ENCODE data around the gene ABCA13. TPM values are rescaled to one million over a fixed set of nuclear protein-coding genes. Genes with fewer than 3 reads are reported as not detected.

The ABCA13 gene
- total RNA-seq, 1 experiment from 2014 or later, result 0.76 TPM

DNA sequence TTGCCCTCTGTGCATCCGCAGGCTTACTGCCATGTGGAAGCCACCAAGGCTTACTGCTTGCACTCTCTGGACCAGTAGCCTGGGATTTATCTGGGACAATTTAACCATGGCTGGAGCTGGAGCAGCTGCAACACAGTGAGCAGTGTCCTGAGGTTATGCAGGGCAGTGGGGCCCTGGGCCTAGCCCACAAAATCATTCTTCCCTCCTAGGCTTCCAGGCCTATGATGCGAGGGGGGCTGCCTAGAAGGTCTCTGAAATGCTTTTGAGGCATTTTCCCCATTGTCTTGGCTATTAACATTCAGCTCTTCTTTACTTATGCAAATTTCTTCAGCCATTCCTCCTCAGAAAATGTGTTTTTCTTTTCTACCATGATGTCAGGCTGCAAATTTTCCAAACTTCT, 439.4 kb downstream of the ABCA13 start:
- TF ChIP-seq, protein P1, sequence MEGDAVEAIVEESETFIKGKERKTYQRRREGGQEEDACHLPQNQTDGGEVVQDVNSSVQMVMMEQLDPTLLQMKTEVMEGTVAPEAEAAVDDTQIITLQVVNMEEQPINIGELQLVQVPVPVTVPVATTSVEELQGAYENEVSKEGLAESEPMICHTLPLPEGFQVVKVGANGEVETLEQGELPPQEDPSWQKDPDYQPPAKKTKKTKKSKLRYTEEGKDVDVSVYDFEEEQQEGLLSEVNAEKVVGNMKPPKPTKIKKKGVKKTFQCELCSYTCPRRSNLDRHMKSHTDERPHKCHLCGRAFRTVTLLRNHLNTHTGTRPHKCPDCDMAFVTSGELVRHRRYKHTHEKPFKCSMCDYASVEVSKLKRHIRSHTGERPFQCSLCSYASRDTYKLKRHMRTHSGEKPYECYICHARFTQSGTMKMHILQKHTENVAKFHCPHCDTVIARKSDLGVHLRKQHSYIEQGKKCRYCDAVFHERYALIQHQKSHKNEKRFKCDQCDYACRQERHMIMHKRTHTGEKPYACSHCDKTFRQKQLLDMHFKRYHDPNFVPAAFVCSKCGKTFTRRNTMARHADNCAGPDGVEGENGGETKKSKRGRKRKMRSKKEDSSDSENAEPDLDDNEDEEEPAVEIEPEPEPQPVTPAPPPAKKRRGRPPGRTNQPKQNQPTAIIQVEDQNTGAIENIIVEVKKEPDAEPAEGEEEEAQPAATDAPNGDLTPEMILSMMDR (conservative IDR thresholded peaks at IDR 0.05), result no peak
- no peak for TF ChIP-seq EZH2 (IDR thresholded peaks at IDR 0.05; ENCODE audit: low read depth)
- Histone ChIP-seq H3K4me3 (no peak overlapping the region), H3K4me1 (replicated peaks; ENCODE audit: insufficient read depth) (no peaks in the 10 kb centered on the region), H3K9me3 (ENCODE audit: insufficient read depth, low read depth) (no peaks in the 10 kb centered on the region), H4K20me1 (ENCODE audit: insufficient read depth) (no peaks in the 10 kb centered on the region), H3K4me2 (no peak overlapping the region), H3F3A (ENCODE audit: insufficient read depth, low read depth) (no peaks in the 10 kb centered on the region), H3K27me3 (ENCODE audit: insufficient read depth, low read depth) (peaks cover 11% of the 10 kb centered on the region), H3K27ac (no peak overlapping the region), H3K36me3 (ENCODE audit: low read depth) (no peaks in the 10 kb centered on the region), H2AFZ (no peak overlapping the region), H3K79me2 (ENCODE audit: low read depth) (no peaks in the 10 kb centered on the region), H3K9me2 (ENCODE audit: insufficient read depth) (no peaks in the 10 kb centered on the region)
- DNase-seq, result no peak
- ChIA-PET POLR2A (ENCODE audit: unreplicated experiment) (no interaction called here), CTCF (no interaction called here)
- no TSS peak for BruUV-seq (replicated peaks)
- intact Hi-C loops (cut with micrococcal nuclease; ENCODE audit: unreplicated experiment), result no loop called here

DNA sequence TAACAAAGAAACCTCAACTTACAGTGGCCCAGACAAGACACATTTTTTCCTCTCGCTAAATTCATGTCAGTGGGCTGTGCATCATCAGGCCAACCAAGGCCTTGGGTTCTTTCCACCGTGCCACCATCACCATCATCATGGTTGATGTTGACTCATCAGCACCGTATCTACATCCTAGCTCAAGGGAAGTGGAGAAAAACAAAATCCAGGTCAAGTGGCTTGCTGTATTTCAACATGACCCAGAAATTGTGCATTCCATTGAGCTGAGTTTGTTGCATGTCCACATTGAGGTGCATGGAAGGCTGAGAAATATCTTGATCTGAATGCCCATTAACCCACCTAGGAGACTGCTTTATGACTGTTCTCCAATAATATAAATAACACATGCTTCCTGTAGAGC, 440.7 kb downstream of the ABCA13 start:
- CTCF ChIA-PET, result no interaction called here
- POLR2A ChIA-PET (ENCODE audit: unreplicated experiment), result no interaction called here
- TF ChIP-seq, protein P1 (conservative IDR thresholded peaks at IDR 0.05), result no peak
- TF ChIP-seq EZH2 (IDR thresholded peaks at IDR 0.05; ENCODE audit: low read depth), result no peak

DNA sequence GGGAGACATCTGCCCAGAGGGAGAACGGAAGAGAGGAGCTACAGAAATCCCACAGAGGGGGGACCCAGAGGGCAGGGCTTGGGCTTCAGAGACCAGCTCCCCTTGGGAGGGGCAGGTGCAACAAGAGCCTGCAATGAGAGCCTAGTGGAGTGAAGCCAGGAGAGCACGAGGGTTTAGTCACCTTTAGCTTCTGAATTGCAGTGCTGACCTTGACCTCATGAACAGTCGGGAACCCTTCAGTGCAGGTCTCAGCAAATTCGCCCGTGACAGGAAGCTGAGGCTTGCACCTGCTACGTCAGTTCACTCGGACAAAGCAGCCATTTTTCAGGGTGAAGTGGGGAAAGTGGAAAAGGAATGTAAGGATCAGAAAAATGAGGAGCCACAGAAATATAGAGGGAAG, 446.2 kb downstream of the ABCA13 start:
- Histone ChIP-seq H2AFZ (no peak overlapping the region), H3K9me3 (ENCODE audit: insufficient read depth, low read depth) (no peaks in the 10 kb centered on the region), H3K36me3 (ENCODE audit: low read depth) (no peaks in the 10 kb centered on the region), H3F3A (ENCODE audit: insufficient read depth, low read depth) (no peaks in the 10 kb centered on the region), H3K9me2 (ENCODE audit: insufficient read depth) (no peaks in the 10 kb centered on the region), H4K20me1 (ENCODE audit: insufficient read depth) (no peaks in the 10 kb centered on the region), H3K4me2 (no peak overlapping the region), H3K79me2 (ENCODE audit: low read depth) (no peaks in the 10 kb centered on the region), H3K4me1 (replicated peaks; ENCODE audit: insufficient read depth) (no peaks in the 10 kb centered on the region), H3K27ac (no peak overlapping the region), H3K27me3 (ENCODE audit: insufficient read depth, low read depth) (no peaks in the 10 kb centered on the region; the same call in 1 of the 2 replicates), H3K4me3 (no peak overlapping the region)
- TF ChIP-seq EZH2 (IDR thresholded peaks at IDR 0.05; ENCODE audit: low read depth), result no peak
- TF ChIP-seq, protein P1 (conservative IDR thresholded peaks at IDR 0.05), result no peak
- CTCF ChIA-PET, result no interaction called here
- POLR2A ChIA-PET (ENCODE audit: unreplicated experiment), result no interaction called here
- no peak for DNase-seq
- intact Hi-C loops (cut with micrococcal nuclease; ENCODE audit: unreplicated experiment), result no loop called here
- BruUV-seq (replicated peaks), result no TSS peak

More for the DNA sequence above, 440.7 kb downstream of the ABCA13 start:
- no peaks in the 10 kb centered on the region for H3K9me3 ChIP-seq (ENCODE audit: insufficient read depth, low read depth)
- H3K27ac ChIP-seq, result no peak overlapping the region
- intact Hi-C loops (cut with micrococcal nuclease; ENCODE audit: unreplicated experiment), result no loop called here
- DNase-seq, result no peak
- H4K20me1 ChIP-seq (ENCODE audit: insufficient read depth), result no peaks in the 10 kb centered on the region
- H3K4me2 ChIP-seq, result no peak overlapping the region
- no peak overlapping the region for H2AFZ ChIP-seq
- H3K36me3 ChIP-seq (ENCODE audit: low read depth), result no peaks in the 10 kb centered on the region
- H3K9me2 ChIP-seq (ENCODE audit: insufficient read depth), result no peaks in the 10 kb centered on the region
- no peak overlapping the region for H3K4me3 ChIP-seq
- H3K27me3 ChIP-seq (ENCODE audit: insufficient read depth, low read depth), result no peaks in the 10 kb centered on the region
- no peaks in the 10 kb centered on the region for H3K79me2 ChIP-seq (ENCODE audit: low read depth)
- no peaks in the 10 kb centered on the region for H3K4me1 ChIP-seq (replicated peaks; ENCODE audit: insufficient read depth)
- no TSS peak for BruUV-seq (replicated peaks)
- no peaks in the 10 kb centered on the region for H3F3A ChIP-seq (ENCODE audit: insufficient read depth, low read depth)

Measured in PC-9 (cell line).